GM19395 (cell line): Measurements from ENCODE around the gene IGSF8.
"Not testable (repeated sequence)": the region's sequence is repeated elsewhere in the genome, so short reads cannot be mapped to it uniquely, and the experiment has no call there.

Experiments
- ATAC-seq: cut with Tn5 transposase; IDR thresholded peaks from one replicate; pipeline ENCODE4 v1.9.1; 2021; ENCODE audit warnings: mild to moderate bottlenecking, moderate library complexity; ENCODE audit not compliant: unreplicated experiment

Gene IGSF8

DNA sequence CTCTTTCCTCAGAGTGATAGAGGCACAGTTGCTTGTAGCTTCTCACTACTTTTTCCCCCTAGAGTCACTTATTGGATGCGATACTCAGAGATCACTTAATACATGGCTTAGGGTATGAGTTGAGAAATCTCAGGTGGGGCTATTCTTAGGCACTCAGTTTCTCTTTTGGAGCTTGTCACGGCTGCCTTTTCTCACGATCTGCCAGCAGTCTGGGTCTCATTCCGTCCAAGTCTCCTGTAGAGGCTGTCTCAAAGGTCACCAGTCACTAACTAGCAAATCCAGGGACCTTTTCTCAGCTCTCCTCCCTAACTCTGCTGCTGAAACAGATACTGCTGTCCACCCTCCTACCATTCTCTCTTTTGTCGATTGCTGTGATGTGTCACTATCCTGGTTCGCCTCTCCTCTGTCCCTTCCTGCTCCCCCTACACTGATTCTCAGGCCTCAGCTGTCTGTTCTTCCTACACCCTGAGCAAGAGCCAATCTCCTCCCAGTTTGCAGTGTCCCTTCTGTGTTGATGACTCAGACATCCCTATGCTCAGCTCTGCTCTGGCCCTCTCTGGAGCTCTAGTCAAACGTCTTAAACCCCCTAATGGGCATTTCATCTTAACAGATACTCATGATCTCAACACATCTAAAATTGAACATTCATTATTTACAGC is 29.6 kb upstream of the IGSF8 start:
- ATAC-seq, result no peak

DNA sequence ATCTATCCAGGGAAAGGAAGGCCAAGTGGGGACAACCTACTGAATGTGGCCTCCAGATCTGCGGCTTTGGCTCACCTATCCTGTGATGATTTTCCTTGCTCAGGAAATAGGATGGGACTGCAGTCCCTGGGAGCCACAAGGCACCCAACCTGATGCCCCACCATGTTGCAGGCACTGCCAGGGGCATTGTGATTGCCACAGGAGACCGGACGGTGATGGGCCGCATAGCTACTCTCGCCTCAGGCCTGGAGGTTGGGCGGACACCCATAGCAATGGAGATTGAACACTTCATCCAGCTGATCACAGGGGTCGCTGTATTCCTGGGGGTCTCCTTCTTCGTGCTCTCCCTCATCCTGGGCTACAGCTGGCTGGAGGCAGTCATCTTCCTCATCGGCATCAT is 29.0 kb upstream of the IGSF8 start:
- ATAC-seq, result no peak

DNA sequence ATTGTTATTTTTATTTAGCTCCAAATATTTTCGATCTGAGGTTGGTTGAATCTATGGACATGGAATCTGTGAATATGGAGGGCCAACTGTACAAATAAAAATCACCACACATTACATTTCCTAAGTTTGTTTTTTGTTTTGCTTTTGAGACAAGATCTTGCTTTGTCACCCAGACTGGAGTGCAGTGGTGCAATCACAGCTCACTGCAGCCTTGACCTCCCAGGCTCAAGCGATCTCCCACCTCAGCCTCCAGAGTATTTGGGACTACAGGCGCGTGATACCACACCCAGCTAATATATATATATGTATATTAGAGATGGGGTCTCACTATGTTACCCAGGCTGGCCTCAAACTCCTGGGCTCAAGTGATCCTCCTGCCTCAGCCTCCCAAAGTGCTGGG is 27.9 kb upstream of the IGSF8 start:
- not testable (repeated sequence) for ATAC-seq

DNA sequence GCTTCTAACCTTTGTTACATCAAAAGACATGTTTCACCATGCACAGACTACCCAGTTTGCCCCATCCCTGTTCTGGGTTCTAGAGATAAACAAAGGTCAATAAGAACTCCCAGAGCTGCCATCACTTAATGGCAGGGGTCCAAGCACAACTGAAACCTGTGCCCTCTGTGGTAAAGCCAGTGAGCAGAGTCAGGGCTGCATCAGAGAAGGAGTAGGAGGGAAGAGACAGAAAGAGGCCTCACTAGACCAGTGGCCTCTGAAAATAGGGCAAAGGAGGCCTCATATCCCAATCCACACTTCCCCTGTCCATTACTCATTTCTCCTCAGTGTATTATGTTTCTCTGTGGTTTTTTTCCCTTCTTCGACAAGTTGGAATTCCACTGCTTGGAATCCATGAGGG is 27.3 kb upstream of the IGSF8 start:
- ATAC-seq, result no peak

DNA sequence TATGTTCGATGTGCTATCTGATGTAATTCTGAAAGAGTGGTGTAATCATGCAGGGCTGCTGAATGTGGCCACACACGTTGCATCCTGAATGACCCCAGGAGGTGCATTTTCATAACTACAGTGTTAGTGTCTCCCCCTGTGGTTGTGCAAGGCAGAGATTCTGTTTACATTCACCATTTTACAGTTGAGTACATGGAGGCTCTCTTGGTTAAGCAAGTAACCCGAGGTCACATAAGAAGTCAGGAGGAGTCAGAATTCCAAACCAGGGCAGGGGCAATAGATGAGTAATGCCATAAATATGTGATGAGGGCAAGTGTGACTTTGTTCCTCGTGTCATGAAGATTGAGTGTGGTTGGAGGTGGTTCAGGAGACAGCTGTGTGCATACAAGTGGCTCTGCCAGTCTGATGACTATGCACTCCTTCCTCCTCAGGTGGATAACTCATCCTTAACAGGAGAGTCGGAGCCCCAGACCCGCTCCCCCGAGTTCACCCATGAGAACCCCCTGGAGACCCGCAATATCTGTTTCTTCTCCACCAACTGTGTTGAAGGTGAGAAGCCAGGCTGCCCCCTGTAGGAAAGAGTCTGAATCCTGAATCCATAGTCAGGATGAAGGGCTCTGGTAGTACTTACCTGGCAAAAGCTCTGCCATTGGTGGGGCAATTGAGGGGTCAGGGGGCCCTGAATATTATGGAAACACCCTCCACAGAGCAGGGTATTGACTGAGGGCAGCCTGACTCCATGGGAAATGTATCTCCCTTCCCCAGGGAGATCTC is 26.5 kb upstream of the IGSF8 start:
- no peak for ATAC-seq

DNA sequence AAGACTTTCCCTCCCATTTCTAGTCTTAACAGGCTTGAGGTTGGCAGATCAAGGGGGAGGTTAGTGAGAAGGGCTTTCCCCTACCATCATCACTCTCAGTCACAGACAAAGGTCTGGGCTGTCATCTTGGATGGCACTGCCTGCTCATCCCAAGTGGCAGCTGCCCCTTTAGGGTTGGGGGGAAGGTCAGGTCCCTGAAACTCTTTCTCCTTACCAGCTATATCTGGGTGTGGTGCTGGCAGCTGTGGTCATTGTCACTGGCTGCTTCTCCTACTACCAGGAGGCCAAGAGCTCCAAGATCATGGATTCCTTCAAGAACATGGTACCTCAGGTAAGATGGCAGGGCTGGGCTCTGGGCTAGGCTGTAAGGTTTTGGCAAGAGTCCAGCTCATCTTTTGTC is 25.3 kb upstream of the IGSF8 start:
- no peak for ATAC-seq

DNA sequence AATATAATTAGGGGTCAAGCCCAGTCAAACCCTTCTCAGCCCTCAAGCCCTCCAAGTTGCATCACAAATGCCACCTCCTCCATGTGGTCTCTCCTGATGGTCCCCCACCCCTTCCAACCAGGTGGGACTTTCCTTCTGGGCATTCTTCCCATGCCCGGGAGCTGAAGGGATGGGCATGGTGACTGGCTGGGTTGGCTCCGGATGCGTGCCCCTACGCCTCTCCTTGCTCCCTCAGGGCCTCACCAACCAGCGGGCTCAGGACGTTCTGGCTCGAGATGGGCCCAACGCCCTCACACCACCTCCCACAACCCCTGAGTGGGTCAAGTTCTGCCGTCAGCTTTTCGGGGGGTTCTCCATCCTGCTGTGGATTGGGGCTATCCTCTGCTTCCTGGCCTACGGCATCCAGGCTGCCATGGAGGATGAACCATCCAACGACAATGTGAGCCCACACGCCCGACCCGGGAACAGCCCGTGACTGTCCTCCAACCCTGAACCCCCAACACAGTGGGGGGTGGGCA is 24.6 kb upstream of the IGSF8 start:
- no peak for ATAC-seq

DNA sequence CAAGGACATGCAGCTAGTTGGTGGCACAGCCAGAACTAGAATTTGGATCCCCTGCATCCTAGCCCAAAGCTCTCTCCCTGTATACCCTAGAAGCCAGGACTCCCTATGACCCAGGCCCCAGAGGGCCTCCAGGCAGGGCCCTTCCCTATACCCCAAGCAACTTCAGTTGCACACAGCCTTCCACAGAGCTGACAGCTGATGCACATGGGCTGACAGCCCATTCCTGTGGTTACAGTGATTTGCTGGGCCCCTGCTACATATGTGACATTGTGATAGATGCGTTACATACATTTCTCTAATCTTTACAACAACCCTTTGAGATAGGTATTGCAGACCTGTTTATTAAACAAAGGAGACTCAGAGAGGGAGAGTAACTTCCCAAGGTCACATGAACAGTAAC is 23.0 kb upstream of the IGSF8 start:
- ATAC-seq, result no peak

DNA sequence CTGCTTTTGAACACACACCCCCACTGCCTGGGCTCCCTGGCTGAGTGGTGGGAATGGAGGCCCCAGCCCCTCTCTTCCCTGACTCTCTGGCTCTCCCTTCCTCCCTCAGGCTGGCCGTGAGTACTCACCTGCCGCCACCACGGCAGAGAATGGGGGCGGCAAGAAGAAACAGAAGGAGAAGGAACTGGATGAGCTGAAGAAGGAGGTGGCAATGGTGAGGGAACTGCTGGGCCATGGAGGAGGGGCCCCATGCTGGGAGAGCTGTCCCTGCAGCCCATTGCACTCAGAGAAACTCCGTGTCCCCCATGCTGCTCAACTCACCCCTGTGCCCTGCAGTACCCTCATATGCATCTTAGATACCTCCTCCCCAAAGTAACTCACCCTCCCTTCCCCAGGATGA is 22.4 kb upstream of the IGSF8 start:
- ATAC-seq, result no peak

DNA sequence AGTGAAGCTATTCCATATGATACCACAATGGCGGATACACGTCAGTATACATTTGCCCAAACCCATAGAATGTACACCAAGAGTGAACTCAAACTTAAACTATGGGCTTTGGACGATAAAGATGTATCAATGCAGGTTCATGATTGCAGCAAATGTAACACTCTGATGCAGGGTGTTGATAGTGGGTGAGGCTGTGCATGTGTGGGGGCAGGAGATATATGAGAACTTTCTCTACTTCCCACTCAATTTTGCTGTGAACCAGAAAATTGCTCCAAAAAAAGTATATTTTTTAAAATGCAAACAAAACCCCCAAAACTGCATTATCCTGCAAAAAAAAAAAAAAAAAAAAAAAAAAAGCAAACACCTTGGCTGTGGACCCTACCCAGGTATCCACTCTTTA is 20.5 kb upstream of the IGSF8 start:
- no peak for ATAC-seq

DNA sequence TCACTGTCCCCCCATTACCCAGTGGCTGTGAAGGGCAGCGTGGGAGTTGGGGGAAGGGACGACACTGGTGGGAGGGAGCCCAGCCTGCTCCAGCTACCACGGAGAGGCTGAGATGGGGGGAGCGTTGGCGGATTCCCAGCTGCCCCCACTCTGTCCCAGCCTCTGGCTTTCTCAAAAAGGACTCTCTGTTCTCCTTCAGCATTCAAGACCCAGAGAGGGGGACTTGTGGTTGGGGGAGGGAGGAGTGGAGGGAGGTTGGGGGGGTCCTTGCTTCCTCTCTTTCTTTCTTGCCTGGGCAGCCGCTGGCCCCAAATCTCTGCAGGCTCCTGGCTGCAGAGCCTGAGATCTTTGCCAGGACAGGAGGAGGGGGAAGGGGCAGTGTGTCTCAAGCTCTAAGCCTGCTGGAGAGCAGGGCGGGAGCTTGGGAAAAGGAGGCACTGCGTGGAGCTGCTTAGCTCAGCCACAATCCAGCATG is 19.3 kb upstream of the IGSF8 start:
- ATAC-seq, result no peak

DNA sequence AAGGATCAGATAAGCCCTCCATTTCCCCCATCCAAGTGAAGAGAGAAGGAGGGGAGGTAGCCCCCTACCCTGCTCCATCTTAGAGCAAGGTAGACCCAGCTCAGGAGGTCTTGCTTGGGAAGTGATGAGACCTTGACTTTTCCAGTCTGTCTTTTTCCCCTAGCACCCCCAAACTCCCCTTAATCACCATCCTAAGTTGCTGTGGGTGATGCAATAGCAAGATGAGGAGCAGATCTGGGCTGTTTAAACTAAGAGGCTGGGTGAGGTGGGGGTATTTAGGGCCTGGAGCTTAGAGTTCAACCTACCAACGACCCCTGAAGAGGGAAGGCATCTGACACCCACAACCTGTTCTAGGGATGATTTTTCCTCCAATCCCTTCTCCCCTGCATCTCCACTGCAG is 18.9 kb upstream of the IGSF8 start:
- no peak for ATAC-seq

DNA sequence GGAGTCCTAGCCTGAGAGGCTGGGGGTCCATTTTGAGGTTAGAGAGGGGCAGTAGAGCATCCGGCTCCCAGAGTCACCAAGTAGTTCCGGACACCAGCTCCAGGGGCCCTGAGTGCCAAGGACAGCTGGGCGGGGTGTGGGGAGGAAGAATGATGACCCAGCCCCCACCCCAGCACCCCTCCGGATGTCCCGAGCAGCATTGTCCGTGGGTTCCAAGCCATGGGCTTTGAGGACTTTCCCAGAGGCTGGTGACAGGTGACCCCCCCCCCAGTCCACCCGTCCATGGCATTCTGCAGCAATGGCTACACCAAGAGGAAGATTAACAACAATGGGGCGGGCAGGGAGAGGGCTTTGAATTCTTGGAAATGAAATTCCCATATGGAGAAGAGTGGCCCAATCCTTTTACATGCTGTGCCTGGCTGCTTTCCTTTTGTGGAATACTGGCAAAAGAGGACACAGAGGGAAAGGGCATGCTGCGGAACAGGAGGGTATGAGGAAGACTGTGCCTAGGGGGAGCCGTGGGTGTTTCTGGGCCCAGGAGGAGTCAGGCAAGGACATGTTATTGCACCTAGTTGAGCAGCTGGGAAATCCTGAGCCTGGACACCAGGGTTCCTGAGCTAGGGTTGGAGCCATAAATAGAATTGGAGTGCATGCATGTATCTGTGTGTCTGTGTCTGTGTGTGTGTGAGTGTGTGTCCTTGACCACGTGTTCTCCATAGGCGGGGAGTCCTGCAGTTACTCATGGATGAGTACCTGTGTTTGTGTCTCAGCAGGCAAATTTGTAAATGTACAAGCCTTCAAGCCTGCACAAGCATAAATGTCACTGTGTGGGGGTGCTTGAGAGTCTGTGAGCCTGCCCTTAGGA is 18.1 kb upstream of the IGSF8 start:
- ATAC-seq, result no peak

DNA sequence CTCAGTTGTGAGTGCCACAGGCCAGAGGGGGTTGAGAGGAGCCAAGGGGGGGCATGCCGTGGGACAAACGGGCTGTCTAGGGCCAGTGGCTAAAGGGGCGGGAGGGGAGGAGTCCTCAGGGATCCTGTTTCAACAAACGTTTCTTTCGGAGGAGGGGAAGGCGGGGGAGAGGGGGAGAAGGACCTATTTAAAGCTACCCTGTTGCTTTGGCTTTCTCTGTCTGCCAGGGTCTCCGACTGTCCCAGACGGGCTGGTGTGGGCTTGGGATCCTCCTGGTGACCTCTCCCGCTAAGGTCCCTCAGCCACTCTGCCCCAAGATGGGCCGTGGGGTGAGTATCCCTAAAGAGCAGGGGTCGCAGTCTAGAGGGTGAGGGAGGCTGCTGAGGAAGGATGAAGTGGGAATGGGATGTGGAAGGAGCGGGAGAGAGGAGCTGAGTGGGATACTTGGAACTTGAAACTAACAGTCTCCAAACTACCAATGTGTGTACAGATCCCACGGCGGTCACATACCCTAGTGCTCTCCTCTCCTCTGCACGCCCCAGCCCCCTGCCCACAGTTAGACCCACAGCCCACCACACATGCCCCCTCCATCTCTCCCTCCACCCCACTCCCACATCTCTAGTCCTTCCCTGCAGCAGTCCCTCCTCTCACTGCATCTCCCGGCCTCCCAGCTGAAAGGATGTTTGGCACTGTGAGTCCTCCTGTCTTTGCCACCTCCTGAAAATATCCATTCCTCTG is 17.3 kb upstream of the IGSF8 start, which contains the start of gene ATP1A2:
Gene ATP1A2 (plus strand): TSS at position 215 of the 738 bp plus-strand sequence. CDS start 103 bp downstream, at position 318.
- ATAC-seq, result no peak

DNA sequence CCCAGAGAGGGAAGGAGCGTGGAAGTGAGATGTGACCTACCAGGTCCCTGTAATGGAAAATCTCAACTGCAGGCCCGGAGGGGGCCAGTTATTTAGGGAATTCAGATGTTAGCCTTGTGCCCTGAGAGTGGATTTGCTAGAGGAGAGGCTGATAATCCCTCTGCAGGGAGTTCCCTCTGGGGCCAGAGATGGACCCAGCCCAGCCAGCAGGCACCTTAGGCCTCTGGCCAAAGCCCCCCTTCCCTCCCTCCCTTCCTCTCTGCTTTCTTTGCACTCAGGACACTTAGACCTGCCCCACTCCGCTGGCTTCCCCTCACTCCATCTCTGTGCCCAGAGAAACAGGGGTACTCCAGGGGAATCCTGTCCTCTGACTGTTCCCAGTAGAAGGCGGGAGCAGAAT is 15.7 kb upstream of the IGSF8 start:
- no peak for ATAC-seq

DNA sequence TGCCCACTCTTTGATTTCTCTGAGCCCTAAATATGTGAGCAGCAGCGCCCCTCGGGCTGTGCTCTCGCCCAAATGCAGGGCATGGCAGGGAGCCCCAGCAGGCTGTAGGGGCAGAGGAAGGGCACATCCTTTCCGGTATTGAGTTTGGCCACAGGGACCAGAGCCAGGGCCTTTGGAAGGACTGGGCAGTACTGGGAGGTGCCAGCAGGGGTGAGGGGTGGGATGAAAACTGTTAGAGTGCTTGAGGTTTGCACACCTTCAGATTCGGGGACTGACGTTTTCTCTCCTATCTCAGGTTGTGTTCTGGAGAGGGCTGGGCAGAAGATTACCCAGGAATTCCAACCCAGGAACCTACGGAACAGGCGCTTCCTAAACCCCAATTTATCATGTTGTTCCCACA is 15.0 kb upstream of the IGSF8 start:
- no peak for ATAC-seq

DNA sequence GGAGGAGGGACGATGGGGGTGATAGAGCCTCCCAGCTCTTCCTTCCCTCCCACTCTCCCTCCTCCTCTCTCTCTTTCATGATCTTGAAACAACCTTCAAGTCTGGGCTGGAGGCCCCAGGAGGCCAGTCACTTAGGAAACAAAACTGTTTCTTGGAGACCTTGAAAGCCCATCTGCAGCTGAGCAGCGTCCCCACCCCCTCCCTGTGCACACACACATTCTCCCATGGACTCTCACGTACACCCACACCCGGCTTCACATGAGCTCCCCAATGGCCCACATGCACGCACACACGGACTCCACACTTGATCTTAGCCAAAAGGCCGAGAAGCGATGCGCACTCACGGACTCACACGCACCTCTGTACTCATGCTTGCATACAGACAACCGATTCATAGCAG is 13.9 kb upstream of the IGSF8 start:
- ATAC-seq, result no peak

DNA sequence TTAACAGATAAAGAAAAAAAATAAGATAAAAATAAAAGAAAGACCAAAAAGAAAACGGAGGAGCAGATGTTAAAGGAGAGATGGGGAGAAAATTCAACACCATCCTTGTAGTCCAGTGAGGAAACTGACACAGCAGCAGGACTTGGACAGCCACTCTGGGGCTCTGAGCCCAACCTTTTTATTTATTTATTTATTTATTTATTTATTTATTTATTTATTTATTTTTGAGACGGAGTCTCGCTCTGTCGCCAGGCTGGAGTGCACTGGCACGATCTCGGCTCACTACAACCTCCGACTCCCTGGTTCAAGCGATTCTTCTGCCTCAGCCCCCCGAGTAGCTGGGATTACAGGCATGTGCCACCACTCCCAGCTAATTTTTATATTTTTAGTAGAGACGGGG is 13.0 kb upstream of the IGSF8 start:
- not testable (repeated sequence) for ATAC-seq

DNA sequence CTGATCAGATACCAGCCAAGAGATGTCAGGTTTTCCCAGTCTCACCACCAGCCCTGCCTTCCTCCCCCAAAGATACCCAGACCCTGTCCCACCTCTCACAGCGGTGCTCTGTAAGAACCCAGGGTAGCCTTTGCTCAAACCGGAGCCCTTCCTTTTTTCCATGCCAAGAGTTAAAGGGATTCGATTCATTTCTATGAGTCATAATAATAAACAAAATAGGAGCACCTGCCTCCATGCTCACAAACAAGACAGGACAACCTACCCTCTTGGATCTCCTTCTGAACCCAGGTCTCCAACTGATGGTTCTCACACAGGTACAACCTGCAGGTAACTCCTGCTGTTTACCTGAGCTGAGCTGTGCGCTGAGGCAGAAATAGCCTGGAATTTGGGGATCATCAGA is 11.3 kb upstream of the IGSF8 start:
- ATAC-seq, result no peak

DNA sequence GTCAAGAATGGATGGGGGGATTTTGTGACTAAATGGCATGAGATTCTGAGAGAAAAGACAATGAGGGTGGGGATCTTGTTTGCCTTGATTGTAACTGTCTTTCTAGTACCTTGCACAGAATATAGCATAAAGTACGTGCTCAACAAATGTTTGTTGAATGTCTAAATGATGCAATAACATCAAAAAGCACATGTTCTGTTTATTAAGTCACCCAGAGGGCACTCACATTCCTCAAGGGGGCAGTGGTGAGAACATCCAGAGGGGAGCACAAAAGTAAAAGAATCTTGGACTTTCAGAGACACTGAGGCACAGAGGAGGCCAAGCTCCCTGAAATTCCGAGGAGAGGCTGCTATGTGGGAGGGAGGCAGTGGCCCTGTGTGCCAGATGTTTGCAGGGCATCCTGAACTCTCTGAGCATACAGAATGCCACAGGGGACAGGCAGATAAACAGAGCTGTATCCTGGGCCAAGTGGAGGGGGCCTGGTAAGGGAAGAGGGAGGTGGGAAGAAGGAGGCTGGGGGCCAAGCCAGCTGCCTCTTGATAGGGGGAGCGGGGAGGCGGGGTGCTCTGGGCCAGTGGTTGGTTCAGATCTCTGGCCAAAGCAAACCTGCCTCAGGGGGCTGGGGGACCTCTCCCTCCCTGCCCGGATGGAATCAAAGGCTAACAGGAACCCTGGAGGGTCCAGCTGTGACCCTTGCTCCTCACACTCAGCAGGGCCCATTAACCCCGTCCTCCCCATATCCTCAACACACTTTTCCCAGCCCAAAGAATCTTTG is 10.7 kb upstream of the IGSF8 start:
- ATAC-seq, result no peak
